LHCN-M2 (cell line): ENCODE data around the gene CLEC4D. TPM values are rescaled to one million over a fixed set of nuclear protein-coding genes. Genes with fewer than 3 reads are reported as not detected.
A peak's percentile ranks its signal among the peaks of the same experiment; 100 is the strongest.
"Not testable (repeated sequence)": the region's sequence is repeated elsewhere in the genome, so short reads cannot be mapped to it uniquely, and the experiment has no call there.

Experiments used
- DNase-seq: peaks from one replicate; pipeline ENCODE4 v3.0.0-alpha.2; 2012; ENCODE audit warnings: low read depth
- total RNA-seq: library from RNA; depleted of rRNA; stranded (reverse); fragments of >200 nt; gene quantifications from 2 replicates; pipeline ENCODE4 v1.2.3, GENCODE V29; 2014

The CLEC4D gene
- total RNA-seq, 1 experiment from 2014 or later = not detected

DNA sequence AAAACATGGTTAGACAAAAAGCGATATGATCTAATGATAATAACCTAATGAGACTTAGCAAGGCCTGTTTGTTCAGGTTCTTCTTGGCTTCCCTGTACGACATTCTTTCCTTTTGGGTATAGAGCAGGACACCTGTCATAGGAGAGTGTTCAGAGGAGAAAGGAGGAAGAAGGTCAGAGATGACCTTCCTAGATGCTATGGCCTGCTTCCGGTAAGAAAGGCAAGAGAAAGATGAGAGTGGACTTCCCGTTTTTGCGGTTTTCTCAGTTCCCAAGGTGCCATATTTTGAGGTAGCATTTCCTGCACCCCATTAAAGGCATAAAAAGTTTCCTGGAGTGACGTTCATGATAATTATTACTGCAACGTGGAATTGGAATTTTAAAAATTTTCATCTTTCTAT, 18.7 kb downstream of the CLEC4D start:
- no peak for DNase-seq

DNA sequence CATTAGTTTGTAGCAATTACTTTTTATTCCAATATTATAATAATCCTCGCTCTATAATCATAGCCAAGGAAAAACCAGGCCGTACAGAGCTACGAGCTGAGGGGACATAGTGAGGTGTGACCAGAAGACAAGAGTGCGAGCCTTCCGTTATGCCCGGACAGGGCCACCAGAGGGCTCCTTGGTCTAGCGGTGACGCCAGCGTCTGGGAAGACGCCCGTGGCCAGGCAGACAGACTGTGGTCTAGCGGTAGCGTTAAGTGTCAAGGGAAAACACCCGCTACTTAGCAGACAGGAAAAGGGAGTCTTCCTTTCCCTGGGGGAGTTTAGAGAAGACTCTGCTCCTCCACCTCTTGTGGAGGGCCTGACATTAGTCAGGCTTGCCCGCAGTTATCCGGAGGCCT, 24.5 kb downstream of the CLEC4D start:
- DNase-seq = not testable (repeated sequence)

DNA sequence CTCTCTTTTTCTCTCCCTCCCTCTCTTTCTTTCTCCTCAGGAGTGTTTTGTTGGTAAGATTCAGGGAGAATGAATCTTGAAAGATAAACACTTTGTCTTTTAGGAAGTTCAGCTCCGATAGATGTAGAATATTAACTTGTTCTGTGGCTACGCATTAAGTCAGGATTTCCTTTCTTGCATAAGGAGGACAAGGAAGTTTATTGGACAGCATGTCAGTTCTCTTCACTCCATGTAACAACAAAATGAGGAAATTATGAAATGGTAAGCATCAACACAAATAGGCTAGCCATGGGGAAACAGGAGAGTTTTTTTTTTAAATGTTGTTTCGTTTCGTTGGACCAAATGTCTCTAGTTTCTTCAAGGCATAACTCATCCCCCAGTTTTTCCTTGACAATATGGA, 27.5 kb downstream of the CLEC4D start, which contains the start of gene CLEC4E:
TSS of gene CLEC4E (minus strand) at position 75 of the 400 bp plus-strand sequence. CDS start 108 bp downstream, outside the sequence.
- not testable (repeated sequence) for DNase-seq

DNA sequence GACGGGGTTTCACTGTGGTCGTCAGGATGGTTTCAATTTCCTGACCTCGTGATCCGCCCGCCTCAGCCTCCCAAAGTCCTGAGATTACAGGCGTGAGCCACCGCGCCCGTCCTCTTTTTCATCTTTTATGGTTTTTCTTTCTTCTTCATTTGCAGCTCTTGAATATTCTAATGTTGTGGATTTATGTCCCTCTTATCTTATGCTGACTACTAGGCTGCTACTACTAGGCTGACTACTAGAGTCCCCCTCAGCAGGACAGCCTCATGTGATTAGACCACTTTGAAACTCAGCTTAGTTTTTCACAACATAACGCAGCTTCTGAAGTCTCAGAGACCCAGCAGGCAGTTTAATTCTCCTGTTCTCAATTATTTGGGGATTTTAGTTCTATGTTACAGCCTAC, 28.3 kb downstream of the CLEC4D start:
- no peak for DNase-seq

DNA sequence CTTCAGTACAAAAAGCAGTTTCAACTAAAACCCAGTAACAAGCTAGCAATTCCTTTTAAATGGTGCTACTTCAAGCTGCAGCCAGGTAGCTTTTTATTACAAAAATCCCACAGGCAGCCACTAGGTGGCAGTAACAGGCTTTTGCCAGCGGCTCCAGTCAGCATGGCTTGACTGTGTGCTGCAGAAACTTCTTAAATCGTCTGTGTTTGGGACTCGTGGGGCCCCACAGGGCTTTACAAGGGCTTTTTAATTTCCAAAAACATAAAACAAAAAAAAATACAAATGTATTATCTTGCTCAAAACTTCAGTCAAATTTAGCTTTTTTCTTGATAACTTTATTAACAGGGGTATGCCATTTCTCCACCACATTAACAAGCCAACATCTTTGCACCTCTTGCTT, 31.0 kb downstream of the CLEC4D start:
- peak; percentile 50 for DNase-seq

DNA sequence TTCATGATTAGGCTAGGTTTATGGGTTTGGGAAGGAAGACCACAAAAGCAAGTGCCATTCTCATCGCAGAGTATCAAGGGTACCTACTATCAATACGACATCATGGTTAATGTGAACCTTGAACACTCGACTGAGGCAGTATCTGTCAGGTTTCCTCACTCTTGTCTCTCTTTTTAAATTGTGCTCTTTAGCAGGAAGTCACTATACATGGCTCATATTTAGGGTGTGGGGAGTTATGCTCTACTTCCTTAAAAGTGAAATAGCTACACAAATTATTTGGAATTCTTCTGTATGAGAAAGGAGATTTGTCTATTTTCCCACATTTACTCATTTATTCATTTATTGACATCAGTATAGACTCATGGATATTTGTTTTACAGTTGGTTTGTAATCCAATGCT, 33.3 kb downstream of the CLEC4D start:
- DNase-seq = no peak

DNA sequence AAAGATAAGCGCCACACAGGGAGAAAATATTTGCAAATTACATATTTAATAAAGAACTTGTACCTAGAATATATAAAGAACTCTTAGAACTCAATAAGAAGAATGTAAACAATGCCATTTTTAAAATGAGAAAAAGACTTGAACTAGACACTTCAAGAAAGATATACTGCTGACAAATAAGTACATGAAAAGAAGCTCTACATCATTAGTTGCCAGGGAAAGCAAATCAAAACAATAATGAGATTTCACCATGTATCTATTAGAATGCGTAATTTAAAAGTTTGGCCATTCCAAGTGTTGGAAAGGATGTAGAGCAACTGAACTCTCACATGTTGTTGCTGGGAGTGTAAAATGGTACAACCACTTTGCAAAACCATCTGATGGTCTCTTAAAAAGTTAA, 34.3 kb downstream of the CLEC4D start:
- no peak for DNase-seq

DNA sequence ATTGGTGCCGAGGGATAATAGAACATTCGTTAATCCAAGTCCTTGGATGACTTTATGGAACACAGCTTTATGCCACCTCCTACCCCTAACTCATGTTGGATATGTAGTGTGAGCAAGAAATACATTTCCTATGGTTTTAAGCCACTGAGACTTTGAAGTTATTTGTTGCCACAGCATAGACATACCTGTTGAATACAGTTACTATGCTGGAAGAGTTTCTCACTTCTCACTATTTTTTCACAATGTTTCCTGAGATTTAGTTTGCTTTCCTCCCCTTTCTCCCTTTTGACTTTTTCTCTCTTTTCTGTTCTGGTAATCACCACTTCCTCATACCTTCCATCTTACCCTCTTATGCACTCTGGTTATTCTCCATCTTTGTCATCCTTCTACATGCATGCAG, 34.9 kb downstream of the CLEC4D start:
- DNase-seq = no peak

DNA sequence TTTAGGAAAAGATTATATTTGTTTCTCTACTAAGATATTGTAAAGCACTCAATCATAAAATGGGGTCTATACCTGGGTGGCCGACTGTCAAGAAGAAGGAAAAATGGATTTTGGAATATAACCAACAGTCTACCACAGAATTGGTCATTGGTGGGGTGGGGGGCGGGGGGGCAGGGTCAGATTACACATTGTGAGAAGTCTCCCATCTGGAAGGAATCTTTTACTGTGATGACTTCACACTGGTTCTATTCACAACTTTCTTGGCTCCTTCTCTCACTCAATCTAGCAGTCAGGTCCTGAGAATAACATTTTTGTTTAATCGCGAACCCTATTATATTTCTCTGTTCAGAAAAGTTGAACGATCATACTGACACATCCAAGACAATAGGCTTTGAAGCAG, 36.1 kb downstream of the CLEC4D start:
- no peak for DNase-seq

DNA sequence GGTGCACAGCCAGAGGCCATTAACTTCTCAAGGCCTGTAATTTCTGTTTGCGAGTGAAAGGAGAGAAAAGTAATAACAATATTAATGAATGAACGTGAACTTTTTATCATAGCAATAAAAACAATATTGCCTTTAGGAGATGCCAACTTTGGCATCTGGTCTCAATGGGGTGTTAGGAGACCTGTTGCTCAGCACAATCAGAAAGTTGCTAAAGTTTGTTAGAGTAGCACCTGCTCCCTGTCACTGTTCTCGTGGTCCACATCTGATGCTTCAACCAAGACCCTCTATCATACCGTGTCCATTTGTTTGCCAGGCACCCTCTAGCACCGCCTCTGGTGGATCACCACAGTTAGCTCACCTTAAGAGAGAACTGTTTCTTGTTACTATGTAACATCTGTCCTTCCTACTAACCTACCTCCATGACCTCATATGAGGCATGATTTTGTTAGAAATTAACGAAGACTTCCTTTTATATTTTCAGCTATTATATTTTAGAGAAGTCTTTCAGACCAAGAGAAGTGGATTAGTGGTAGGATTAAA, 39.9 kb downstream of the CLEC4D start:
- no peak for DNase-seq

DNA sequence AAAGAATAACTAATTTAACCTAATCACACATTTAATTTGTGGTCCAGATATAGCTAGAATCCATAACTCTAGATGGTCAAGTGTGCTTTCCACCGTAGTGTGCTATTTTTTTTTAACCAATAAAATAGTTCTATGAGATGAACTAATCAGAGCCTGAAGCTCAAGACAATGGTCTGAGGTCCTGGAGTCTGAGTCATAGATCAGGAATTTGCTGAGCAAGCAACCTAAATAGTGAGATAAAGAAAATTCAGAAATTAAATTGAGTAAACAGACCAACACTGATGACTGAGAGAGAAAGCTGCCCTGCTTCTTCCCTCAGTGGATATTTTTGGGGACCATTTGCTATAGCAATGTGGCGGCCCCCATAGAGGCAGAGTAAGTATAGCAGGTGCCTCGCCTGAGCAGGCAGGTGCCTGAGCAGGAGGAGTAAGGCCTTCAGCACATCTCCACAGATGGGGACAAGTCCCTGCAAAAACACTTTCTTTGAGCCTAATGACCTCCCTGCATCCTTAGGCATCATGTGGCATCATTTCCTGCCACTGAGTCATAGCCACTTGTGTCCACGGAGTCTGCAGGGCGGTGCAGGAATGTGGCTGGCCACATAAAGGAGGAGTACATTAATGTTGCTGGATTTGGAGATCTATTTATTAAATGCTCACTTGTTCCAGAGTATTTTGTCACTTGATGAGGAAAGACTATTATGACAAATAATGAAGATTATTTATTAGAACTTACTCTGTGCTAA, 41.3 kb downstream of the CLEC4D start:
- peak; percentile 21 for DNase-seq

DNA sequence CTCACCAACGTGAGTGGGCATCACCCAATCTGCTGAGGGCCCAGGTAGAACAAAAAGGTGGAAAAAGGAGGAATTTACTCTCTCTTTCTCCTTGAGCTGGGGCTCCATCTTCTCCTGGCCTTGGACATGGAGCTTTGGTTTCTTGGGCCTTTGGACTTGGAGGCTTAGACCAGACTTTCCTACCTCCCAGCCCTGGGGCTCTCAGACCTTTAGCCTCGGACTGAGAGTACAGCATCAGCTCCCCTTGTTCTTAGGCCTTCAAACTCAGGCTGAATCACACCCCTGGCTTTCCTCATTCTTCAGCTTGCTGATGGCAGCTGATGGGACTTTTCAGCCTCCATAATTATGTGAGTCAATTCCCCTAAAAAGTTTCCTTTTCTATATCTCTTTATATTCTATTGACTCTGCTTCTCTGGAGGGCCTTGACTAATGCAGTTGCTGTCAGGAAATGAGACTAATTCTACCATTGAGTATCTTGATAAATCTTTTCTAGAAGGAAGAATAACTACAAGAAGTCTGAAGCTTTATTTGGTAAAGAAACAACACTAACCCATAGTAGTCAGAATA, 43.3 kb downstream of the CLEC4D start:
- no peak for DNase-seq

DNA sequence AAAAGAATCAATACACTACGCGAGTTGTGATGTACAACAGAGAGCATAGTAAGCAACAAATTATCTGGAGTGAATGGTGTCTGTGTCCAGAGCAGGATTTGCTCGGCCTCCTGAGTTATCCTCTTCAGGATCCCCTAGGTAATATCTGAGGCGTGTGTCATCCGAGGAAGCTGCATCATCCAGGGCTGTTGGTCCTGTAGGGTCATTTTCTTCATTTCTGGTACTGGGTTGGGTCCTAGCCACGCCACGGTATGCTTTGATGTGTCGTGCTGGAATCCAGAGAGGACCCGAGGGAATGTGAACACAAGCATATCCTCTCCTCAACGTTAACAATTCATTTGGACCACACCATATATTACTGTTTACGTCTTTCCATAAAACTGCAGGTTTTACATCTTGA, 46.4 kb downstream of the CLEC4D start:
- DNase-seq = no peak

DNA sequence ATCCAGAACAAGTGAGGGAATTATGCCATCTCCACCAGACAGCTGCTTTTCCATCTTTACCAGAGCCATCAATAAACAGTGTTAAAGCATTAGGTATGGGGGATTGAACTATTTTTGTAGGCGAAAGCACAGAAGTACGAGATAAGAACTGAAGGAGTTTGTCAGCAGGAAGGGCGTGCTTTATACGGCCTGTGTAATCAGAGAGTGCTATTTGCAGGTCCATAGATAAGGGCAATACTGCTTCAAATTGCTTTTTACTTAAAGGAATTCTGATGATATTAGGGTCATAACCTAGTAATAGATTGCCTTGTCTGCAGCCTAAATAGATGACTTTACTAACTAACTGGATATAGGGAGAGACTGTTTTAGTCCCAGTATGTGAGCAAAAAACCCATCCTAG, 47.7 kb downstream of the CLEC4D start:
- no peak for DNase-seq

DNA sequence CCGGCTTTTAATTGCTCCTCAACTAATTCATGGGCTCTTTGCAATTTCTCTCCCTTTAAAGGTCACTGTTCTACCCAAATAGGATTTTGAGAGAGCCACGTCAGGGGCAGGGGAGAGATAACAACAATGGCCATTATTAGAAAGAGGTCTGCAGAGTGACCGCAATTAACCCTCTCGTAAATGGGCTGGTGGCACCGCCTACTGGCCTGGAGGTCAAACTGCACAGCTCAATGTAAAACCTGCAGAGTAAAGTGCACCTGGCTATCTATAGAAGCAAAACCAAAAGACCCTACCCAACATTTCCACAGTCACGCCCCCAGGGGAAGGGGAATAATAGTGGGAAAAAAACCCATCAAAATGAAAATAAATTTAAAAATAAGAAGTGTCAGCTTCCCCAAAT, 49.0 kb downstream of the CLEC4D start:
- no peak for DNase-seq

DNA sequence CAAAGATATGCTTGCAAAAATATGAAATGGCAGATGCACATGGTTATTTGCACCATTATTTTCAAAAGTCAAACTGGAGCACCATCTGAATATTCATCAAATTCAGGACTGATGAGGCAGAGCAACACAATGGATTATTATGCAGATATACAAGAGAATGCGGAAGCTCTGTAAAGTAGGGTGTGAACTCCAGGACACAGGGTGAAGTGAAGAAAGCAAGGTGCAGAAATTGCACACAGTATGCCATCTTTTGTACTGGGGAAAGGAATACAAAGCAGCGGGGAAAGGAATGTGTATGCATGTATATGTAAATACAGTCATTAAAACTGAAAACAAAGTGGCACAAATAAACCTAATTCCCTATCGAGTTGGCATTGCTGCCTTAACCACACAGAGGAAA, 50.1 kb downstream of the CLEC4D start:
- DNase-seq = no peak

DNA sequence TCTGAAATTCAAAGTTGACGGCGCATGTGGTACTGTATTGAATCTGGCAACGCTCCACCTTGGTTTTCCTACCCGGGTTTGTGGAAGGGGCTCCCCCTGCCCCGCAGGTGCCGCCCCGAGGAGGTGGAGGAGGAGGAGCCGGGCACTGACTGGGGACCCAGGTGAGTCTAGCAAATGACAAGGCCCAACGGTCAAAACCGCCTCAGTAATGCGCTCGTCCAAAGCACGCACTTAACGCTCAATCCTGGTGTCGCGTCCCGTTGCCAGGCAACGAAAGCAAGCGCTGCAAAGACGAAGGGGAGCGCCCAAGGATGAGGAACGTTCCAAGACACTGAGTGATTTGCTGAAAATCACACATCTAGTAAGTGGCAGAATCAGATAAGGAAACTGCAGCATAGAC, 51.4 kb downstream of the CLEC4D start:
- DNase-seq = no peak

DNA sequence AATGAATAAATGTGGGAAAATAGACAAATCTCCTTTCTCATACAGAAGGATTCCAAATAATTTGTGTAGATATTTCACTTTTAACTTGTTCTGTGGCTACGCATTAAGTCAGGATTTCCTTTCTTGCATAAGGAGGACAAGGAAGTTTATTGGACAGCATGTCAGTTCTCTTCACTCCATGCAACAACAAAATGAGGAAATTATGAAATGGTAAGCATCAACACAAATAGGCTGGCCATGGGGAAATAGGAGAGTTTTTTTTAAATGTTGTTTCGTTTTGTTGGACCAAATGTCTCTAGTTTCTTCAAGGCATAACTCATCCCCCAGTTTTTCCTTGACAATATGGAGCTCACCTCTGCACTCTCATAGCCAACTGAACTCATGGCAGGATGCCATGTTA, 52.7 kb downstream of the CLEC4D start:
- DNase-seq = not testable (repeated sequence)

DNA sequence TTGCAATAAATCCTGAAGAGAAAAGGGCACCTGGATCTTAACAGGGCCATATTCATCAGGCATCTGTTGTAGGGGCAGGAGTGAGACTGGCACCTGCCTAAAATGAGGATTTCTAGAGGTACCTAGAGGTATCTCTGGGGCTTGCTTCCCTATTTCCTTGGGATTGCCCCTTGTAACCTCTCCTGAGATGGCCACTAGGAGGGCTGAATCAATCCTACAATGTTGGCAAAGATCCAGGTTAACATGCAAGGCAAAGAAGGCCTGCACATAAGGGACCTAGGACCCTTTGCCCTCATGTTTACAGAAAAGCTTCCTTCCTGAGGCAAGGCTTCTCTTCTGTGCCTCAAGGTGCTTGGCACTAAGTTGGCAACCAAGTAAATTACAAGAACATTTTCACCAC, 53.2 kb downstream of the CLEC4D start:
- no peak for DNase-seq
